Heart right ventricle (tissue), 16 donors: ENCODE data around the gene TTK. TPM values are rescaled to one million over a fixed set of nuclear protein-coding genes. Genes with fewer than 3 reads are reported as not detected.
"Not testable (repeated sequence)": the region's sequence is repeated elsewhere in the genome, so short reads cannot be mapped to it uniquely, and the experiment has no call there.

Source experiments
- ATAC-seq, 8 donors: fragments of 200-7000 bp; cut with Tn5 transposase; one replicate each; pipeline ENCODE4 v1.9.1; 2020; ENCODE audit warnings: mild to moderate bottlenecking in 8 of 8, moderate library complexity in 8 of 8, moderate number of reproducible peaks in 1 of 8
- DNase-seq, 2 donors: peaks; one replicate each; pipeline ENCODE4 v3.0.0-alpha.2; 2020
- H3K27ac ChIP-seq, 10 donors: fragments of 200-600 bp; sonication (generic) in 2 of 10; one replicate each; pipeline versions ENCODE4 v1.5.0 to v1.8.0; 2020 to 2022; ENCODE audit warnings: mild to moderate bottlenecking in 3 of 10
- H3K27me3 ChIP-seq, 7 donors: fragments of 200-600 bp; one replicate each; pipeline ENCODE4 v1.8.0; 2021 to 2022; ENCODE audit warnings: mild to moderate bottlenecking in 2 of 7
- H3K36me3 ChIP-seq, 9 donors: fragments of 200-600 bp; sonication (generic) in 1 of 9; one replicate each; pipeline versions ENCODE4 v1.5.0 to v1.8.0; 2020 to 2022; ENCODE audit warnings: mild to moderate bottlenecking in 2 of 9
- H3K4me1 ChIP-seq, 9 donors: fragments of 200-600 bp; sonication (generic) in 1 of 9; one replicate each; pipeline versions ENCODE4 v1.5.0 to v1.8.0; 2020 to 2022; ENCODE audit warnings: mild to moderate bottlenecking in 4 of 9
- H3K4me3 ChIP-seq, 10 donors: fragments of 200-600 bp; sonication (generic) in 2 of 10; one replicate each; pipeline versions ENCODE4 v1.5.0 to v1.8.0; 2020 to 2022; ENCODE audit warnings: mild to moderate bottlenecking in 7 of 10, moderate library complexity in 2 of 10
- H3K9me3 ChIP-seq, 11 donors: fragments of 200-600 bp in 10 of 11; sonication (generic) in 2 of 11; one replicate each; pipeline versions ENCODE4 v1.5.0 to v1.8.0; 2013 to 2022; ENCODE audit warnings: mild to moderate bottlenecking in 2 of 11, control low read depth in 1 of 11, moderate library complexity in 1 of 11
- WGBS, 2 donors: extraction: QIAGEN DNeasy Blood & Tissue Kit; methylation state at CpG; one replicate each; pipeline ENCODE4 v1.1.7; 2013; ENCODE audit warnings: inconsistent platforms in 1 of 2; 5-methylcytosine and 5-hydroxymethylcytosine counted together
- intact Hi-C, 10 donors: fragments of 100-400 bp; cut with DNase I; formaldehyde crosslinking; loops; one replicate each; pipeline versions ENCODE4 v1.11.1 to v1.14.2; 2022
- polyA plus RNA-seq, 2 donors: library from polyadenylated mRNA; stranded (reverse); fragments of 200-250 nt; gene quantifications; one replicate each; pipeline ENCODE4 v1.2.3, GENCODE V29; 2013
- total RNA-seq, 10 donors: library from RNA; stranded (reverse); fragmentation: NEBNext Ultra II Directional in 3 of 10; extraction: Animal tissue kit (Norgen Biotek cat#: 25700) in 3 of 10; gene quantifications; one replicate each; pipeline versions ENCODE4 v1.2.1 to v1.2.4, GENCODE V29; 2021 to 2023
- TF ChIP-seq, protein P1 (sequence below), 9 donors: fragments of 200-600 bp; sonication (generic) in 2 of 9; IDR thresholded peaks; one replicate each; pipeline versions ENCODE4 v1.5.0 to v1.8.0; 2021 to 2022; ENCODE audit warnings: antibody characterized with exemption in 9 of 9, mild to moderate bottlenecking in 5 of 9, moderate library complexity in 1 of 9
- donor health status: Arrhythmogenic right ventricular cardiomyopathy.
- donor health status: ischemic (EF 13 %, LVEDD 7.1; RV severe dilation, severe dysfunction).
- donor health status: healthy with polysubstance abuse.
- donor health status: DM: no; HTN: yes; CAD: no.
- donor health status: DM: no; HTN: no; CAD: no.
- donor health status: ischemic (EF 25% LVEDD 6.9; RV normal size, moderate dysfunction).
- donor health status: ischemic (EF 25% LVEDD 5.7; RV mildly dilated, moderate dysfunction).
- donor health status: healthy.
- donor health status: DM: yes; HTN: yes; CAD: no.
- donor health status: Ischemic cardiomyopathy.
- donor health status: ischemic (EF 35%, LVEDD 5.7; RV mildly dilated, moderate dysfunction).
- donor health status: nonischemic (EF 11% LVEDD 7.7; RV severe dilation, severe dysfunction).
- donor health status: DM: yes; HTN: yes; CAD: no.
- donor health status: PGD.
- donor health status: ischemic (EF 29% LVEDD 5.4; RV normal size, mild dysfunction).
- donor health status: nonischemic (EF 23%, LVEDD 6.1; RV moderate dilation, normal function).

Gene TTK
- total and polyA plus RNA-seq, 12 donors = 0.15 to 3.4 (median 0.36) TPM; not detected in 2

DNA sequence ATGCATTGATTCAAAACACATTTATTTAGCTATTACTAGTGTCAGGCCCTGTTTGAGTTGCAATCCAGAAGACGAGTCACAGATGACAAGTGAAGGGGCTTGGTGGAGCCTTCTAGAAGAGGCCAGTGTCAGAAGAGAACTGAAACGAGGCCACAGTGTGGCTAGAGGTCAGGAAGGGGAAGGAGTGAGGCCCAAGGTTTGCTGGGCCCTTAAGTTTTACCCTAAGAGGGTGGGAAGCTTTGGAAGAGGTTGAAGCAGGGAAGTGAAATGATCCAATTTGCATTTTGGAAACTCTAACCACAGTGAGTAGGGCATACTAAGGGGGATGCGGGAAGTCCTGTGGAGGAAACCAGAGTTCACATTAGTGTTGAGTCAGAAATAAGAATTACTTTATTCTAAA lies 25.0 kb downstream of the TTK start:
- DNase-seq (no peak), ATAC-seq (no peak)
- Histone ChIP-seq H3K4me1 (no peaks in the 10 kb centered on the region), H3K4me3 (no peak overlapping the region), H3K27ac (no peak overlapping the region), H3K36me3 (peaks cover 0 to 28% (median 0%) of the 10 kb centered on the region in 9 donors), H3K9me3 (no peaks in the 10 kb centered on the region), H3K27me3 (no peaks in the 10 kb centered on the region)
- intact Hi-C loops = no loop called here
- TF ChIP-seq, protein P1, sequence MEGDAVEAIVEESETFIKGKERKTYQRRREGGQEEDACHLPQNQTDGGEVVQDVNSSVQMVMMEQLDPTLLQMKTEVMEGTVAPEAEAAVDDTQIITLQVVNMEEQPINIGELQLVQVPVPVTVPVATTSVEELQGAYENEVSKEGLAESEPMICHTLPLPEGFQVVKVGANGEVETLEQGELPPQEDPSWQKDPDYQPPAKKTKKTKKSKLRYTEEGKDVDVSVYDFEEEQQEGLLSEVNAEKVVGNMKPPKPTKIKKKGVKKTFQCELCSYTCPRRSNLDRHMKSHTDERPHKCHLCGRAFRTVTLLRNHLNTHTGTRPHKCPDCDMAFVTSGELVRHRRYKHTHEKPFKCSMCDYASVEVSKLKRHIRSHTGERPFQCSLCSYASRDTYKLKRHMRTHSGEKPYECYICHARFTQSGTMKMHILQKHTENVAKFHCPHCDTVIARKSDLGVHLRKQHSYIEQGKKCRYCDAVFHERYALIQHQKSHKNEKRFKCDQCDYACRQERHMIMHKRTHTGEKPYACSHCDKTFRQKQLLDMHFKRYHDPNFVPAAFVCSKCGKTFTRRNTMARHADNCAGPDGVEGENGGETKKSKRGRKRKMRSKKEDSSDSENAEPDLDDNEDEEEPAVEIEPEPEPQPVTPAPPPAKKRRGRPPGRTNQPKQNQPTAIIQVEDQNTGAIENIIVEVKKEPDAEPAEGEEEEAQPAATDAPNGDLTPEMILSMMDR (IDR thresholded peaks at IDR 0.05) = no peak
- 84 to 89% methylated on average over 3 of the region's 3 CpGs for WGBS, 2 donors

DNA sequence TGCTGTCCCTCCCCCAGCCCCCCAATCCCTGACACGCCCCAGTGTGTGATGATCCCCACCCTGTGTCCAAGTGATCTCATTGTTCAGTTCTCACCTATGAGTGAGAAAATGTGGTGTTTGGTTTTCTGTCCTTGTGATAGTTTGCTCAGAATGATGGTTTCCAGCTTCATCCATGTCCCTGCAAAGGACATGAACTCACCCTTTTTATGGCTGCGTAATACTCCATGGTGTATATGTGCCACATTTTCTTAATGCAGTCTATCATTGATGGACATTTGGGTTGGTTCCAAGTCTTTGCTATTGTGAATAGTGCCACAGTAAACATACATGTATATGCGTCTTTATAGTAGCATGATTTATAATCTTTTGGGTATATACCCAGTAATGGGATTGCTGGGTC lies 43.8 kb downstream of the TTK start:
- 97 to 99% methylated on average over 3 of the region's 3 CpGs for WGBS, 2 donors
- H3K27me3 ChIP-seq, intact Hi-C loops: not testable (repeated sequence)

DNA sequence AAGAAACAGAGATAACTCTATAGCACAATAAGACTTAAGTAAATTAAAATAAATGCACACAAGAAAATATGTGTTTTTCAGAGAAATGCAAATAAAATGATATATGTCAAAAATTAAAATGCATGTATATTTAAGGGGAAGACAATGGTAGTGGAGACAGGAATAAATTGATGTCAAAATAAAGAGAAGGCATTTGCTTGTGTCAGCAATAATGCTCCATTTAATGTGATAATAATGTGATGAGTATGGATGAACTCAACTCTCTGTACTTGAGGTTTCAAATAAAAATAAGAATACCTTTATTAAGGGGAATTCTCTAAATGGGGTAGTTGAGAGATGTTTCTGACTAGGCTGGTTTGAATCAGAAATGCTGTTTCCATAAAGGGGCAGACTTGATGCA lies 56.3 kb downstream of the TTK start:
- no peaks in the 10 kb centered on the region for H3K36me3 ChIP-seq
- H3K27me3 ChIP-seq = no peaks in the 10 kb centered on the region
- intact Hi-C loops = no loop called here
- H3K4me3 ChIP-seq = no peak overlapping the region
- ATAC-seq = no peak
- TF ChIP-seq, protein P1 (IDR thresholded peaks at IDR 0.05) = no peak
- H3K9me3 ChIP-seq = no peaks in the 10 kb centered on the region
- H3K4me1 ChIP-seq = no peaks in the 10 kb centered on the region
- H3K27ac ChIP-seq = no peak overlapping the region
- no peak for DNase-seq

More for the DNA sequence above, 43.8 kb downstream of the TTK start:
- H3K27ac ChIP-seq, H3K4me3 ChIP-seq, ATAC-seq, H3K36me3 ChIP-seq, H3K4me1 ChIP-seq, DNase-seq: not testable (repeated sequence)
- peaks cover 0 to 14% (median 0%) of the 10 kb centered on the region in 11 donors for H3K9me3 ChIP-seq

DNA sequence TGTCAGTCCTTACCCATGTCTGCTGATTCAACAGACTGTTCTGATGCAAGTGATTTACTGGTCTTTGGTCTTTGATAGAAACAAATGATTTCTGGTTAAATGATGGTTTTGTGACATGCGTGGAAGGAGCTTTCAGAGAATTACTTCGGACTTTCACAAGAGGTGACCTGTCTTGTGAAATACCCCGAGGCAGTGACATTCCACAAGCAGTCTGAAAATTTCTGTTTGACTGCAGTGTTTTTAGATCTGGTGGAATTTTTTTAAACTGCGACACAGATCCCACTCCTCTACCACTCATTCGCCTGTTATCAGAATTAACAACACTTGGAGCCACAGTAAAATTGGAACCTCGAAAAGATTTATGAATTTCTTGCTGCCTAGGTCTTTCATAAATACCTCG lies 63.7 kb downstream of the TTK start:
- intact Hi-C loops, H3K4me1 ChIP-seq, H3K36me3 ChIP-seq, H3K27ac ChIP-seq, H3K4me3 ChIP-seq, H3K27me3 ChIP-seq, DNase-seq, ATAC-seq: not testable (repeated sequence)
- H3K9me3 ChIP-seq = peaks cover 0 to 12% (median 0%) of the 10 kb centered on the region in 11 donors
- WGBS, 2 donors = 82 to 89% methylated on average over 7 of the region's 7 CpGs

DNA sequence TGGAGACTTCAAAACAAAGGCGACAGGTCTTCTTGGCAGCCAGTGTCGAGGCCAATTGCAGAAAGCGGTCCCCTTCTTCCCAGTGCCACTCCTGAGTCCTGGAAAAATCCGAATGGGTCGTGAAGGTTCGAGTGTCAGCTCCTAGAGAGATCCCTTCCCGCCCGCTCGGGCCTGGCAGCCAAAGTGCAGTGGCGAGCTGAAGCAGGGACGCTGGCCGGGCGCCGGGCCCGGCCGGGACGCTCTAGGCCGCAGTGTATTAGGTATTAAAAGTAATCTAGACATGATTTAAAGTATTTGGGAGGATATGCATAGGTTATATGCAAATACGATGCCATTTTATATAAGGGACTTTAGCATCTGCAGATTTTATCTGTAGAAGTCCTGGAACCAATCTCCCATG lies 66.0 kb downstream of the TTK start:
- 89 to 90% methylated on average over 19 of the region's 19 CpGs for WGBS, 2 donors
- H3K9me3 ChIP-seq = peaks cover 0 to 29% (median 8%) of the 10 kb centered on the region in 11 donors
- H3K27ac ChIP-seq, H3K36me3 ChIP-seq, H3K27me3 ChIP-seq, H3K4me3 ChIP-seq, H3K4me1 ChIP-seq, DNase-seq, intact Hi-C loops, ATAC-seq: not testable (repeated sequence)

DNA sequence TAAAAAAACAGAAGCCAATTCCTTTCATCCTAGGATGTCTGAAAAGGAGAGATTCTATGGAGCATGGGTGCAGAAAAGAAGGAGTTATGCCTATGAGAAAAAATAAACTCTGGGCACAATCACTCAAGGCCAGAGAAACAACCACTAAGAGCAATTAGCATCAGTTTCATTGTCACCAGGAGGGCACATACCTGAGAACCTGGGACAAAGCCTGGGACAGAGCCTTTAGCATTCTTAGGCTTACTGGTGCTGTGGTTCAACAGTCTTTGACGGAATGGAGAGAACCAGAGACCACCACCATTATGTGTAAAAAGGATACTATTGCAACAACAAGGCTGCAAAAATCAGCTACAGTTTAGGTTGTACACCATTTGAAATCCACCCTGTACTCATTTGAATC lies 72.6 kb downstream of the TTK start:
- no peak for ATAC-seq
- no peaks in the 10 kb centered on the region for H3K36me3 ChIP-seq
- H3K4me1 ChIP-seq = no peaks in the 10 kb centered on the region
- TF ChIP-seq, protein P1 (IDR thresholded peaks at IDR 0.05) = no peak
- DNase-seq = no peak
- H3K27me3 ChIP-seq = no peaks in the 10 kb centered on the region
- H3K27ac ChIP-seq = no peak overlapping the region
- 76 to 82% methylated on average over 1 of the region's 1 CpG for WGBS, 2 donors
- no peak overlapping the region for H3K4me3 ChIP-seq
- intact Hi-C loops = no loop called here
- H3K9me3 ChIP-seq = peaks cover 0 to 29% (median 8%) of the 10 kb centered on the region in 11 donors
